ENCODE measurements around the gene LRRC18.

The LRRC18 gene

GRCh38 chr10:48906841-48907240 is 32.8 kb downstream of the LRRC18 start:
- DNase-seq: no peak

DNA sequence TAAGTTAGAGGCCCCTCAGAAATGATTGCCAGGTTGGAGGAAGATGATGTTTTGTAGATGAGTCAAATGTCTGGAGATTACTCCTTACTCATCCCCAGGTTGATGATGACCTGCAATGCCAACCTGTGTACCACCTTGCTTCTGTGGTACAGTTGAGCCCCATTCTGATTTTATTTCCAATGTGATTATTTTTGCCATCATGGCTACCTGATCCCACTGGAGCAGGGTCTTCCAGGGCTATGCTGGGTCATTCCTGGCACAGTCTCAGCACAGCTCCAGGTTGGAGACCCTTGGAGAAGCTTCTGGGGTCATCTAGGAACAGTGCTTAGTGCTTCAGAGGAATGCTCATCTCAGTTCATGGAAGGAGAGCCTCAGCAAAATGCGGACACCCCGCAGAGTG is 34.3 kb downstream of the LRRC18 start:
- no peak for DNase-seq

GRCh38 chr10:48904861-48905260 is 34.8 kb downstream of the LRRC18 start:
- DNase-seq: no peak

- DNase-seq: no peak
Measured at GRCh38 chr10:48903151-48903550, 36.5 kb downstream of the LRRC18 start.

- no peak for DNase-seq
Measured at GRCh38 chr10:48902096-48902495, 37.5 kb downstream of the LRRC18 start.

DNA sequence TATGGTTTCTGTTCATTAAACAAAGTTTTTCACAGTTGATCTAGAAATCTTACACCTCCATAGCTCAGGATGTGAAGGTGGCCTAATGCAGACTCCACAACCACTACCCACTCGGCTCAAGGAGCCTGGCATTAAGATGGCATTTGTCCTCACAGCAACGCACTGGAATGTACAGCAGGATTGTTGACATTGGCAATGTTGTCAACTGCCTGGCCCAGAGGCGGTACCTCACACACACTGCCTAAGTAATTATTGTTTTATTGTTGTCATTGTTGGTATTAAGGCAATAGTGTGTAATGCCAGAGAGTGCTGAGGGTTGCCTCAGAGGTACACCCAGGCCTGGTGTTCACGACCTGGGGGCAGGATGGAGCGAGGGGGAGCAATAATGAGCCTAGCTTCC is 38.3 kb downstream of the LRRC18 start:
- DNase-seq: peak; percentile 17

GRCh38 chr10:48900371-48900801 is 39.3 kb downstream of the LRRC18 start:
- DNase-seq: no peak

DNA sequence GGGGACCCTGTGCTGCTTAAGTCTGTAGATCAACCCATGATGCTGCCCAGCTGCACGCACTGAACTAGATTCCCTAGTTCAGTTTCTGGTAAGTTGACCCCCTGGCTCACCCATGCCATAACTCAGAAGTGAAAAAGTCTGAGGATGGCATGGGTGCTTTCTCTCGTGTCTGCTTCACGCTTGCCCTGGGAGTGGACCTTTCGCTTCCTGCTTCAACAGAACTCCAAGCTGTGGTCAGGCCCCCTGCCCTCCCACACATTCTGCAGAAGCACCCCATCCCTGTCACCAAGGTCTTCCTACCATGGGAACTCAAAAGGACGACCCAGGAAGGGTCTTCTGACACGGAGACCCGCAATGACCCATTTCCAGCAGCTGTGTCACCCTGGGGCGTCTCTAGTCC is 39.9 kb downstream of the LRRC18 start:
- no peak for DNase-seq

DNA sequence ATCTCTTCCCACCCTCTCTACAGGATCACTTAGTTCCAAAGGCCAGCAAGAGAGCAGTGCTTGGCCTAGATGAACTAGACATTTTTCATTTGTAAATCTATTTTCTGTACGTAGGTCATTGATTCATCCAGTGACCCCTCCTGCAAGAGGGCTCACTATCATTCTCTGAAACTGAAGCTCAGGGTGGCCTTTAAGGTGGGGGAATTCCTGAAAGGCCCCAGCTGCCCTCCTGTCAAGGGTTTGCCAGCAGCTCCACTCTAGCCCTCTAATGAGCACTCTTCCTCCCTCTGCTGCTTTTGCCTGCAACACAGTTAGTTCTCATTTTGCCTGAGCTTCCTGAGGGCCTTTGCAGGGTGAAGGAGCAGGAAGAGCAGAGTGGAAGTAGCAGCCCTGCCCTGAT is 41.2 kb downstream of the LRRC18 start:
- DNase-seq: no peak

DNA sequence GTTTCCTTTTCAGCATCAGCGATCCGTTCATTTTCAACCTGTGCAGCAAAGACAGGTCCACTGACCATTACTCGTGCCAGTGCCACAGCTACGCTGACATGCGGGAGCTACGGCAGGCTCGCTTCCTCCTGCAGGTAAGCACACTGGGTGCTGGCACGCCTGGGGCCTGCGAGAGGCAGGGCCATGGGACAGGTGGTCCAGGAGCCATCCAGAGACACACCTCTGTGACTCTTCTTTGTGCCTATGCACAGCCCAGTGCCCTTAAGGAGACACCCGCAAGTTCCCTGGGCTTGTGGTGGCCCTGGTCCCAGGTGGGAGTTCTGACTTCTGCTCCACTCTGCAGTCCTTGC is 42.2 kb downstream of the LRRC18 start:
- DNase-seq: no peak

GRCh38 chr10:48896756-48897440 is 42.7 kb downstream of the LRRC18 start:
- DNase-seq: peak; percentile 31

GRCh38 chr10:48895803-48896195 is 43.8 kb downstream of the LRRC18 start:
- no peak for DNase-seq

DNA sequence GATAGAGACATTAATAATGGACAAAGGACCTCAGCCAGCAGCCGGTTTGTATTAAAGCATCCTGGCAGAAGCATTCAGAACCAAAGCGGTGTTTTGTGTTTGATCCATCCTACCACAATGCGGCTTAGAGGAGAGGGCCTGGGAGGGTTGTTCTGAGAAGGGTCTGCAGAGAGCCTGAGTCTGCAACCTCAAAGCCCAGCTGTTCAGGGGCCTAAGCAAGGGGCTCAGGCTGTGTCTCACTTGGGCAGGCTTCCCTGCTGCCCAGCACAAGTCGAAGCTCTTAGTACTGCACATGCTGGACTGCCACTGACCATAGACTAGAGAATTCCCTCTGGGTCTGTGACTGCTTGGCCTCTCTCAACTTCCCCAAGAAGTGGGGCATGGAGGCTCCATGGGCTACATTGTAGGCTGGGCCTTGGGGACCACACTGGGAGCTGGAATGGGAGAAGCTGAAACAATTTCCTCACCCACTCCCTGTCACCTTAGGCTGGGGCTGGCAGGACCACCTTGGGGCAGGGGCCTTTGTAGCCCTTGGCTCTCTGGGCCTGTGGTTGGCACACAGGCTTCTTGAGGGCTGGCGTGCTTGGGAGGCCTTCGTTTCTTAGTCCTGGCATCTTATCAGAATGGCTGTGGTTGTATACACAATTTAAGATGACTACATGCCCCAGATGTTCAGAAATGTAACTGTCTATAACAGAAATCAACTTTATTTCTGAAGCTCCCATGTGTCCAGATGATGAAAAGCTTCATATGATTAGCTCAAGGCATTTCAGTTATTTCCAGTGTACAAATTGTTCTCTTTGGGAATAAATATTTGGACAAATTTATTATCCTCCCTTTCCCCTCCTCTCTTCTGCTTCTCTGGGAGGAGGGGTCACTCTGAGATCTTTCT is 44.5 kb downstream of the LRRC18 start:
- DNase-seq: no peak

- no peak for DNase-seq
Measured at GRCh38 chr10:48890888-48891850, 48.5 kb downstream of the LRRC18 start.

DNA sequence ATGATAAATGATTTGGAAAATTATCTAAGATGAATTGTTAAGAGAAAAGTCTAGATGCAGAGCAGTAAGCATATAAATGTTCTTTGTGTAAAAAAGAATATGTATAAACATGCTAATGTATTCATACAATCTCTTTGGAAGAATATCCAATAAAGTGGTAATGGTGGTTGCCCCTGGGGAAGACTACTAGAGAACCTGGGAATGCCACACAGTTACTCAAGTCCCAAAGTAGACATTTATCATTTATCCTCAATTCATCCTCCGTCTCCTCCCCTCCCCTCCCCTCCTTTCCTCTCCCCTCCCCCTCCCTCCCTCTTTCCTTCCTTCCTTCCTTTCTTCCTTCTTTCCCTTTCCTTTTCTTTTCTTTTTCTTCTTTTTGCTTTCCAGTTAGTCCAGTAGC is 51.7 kb downstream of the LRRC18 start:
- DNase-seq: no peak

- peak; percentile 46 for DNase-seq
Measured at GRCh38 chr10:48885376-48885775, 54.3 kb downstream of the LRRC18 start.

GRCh38 chr10:48884179-48885045 is 55.2 kb downstream of the LRRC18 start:
- DNase-seq: no peak

GRCh38 chr10:48883701-48884100 is 55.9 kb downstream of the LRRC18 start:
- DNase-seq: no peak

- DNase-seq: no peak
Measured at GRCh38 chr10:48882881-48883280, 56.8 kb downstream of the LRRC18 start.

- no peak for DNase-seq
Measured at GRCh38 chr10:48881937-48882336, 57.7 kb downstream of the LRRC18 start.

DNA sequence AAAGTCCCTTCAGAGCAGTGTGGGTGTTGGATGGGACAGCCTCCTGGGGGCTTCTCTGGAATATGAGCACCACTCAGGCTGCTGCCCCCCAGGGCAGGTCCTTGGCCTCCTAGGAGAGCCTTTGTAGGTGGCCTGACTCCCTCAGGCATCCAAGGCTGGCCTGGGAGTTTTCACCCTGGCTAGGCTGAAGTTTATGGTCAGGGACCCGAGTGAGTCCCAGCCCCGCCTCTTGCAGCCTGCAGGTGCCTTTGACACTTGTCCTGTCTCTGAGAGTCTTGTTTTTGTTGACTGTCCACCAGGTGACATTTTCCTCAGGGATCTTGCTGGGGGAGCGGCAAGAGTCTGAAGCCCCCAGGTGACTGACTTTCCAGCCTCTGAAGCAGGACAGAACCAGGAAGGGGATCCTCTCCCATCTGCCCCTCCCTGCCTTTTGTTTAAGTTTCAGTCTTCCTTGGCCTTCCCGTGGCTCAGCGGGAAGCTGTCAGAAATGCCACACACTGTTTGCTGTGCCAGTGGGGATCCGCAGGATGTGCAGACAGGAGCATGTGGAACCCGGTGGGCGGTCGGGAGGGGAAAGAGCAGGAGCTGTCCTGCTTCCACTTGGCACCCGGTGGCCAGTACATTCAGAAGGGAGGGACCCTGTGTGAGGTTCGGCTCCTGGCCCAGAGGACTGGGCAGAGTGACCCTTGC is 59.5 kb downstream of the LRRC18 start:
- peak; percentile 85 for DNase-seq

- DNase-seq: no peak
Measured at GRCh38 chr10:48879451-48879850, 60.2 kb downstream of the LRRC18 start.
